ENCODE data around the gene LAMC2. TPM values are rescaled to one million over a fixed set of nuclear protein-coding genes. Genes with fewer than 3 reads are reported as not detected.

LAMC2 gene
- total RNA-seq (ENCODE audit: low replicate concordance), result 0.36 and 0.46 TPM in 2 replicates

- peak within 1 kb of the TSS; percentile 59 for H3K4me3 ChIP-seq
- no peaks in the 10 kb centered on the region for H3K36me3 ChIP-seq
- H3K27me3 ChIP-seq, result peaks cover 42% of the 10 kb centered on the region
- H3F3A ChIP-seq (ENCODE audit: low read depth), result no peaks in the 10 kb centered on the region
- Mint-ChIP-seq H3K36me3 (no peaks in the 10 kb centered on the region), H3K4me3 (peak within 1 kb of the TSS; percentile 80), H3K9me3 (no peaks in the 10 kb centered on the region), H3K4me1 (peaks cover 7% of the 10 kb centered on the region), H3K27me3 (ENCODE audit: insufficient read depth, low read depth) (peaks cover 7% of the 10 kb centered on the region), H3K27ac (no peak within 1 kb of the TSS)
- no peaks in the 10 kb centered on the region for H3K79me2 ChIP-seq (ENCODE audit: low read depth)
- H3K27ac ChIP-seq, result no peak within 1 kb of the TSS
- no peak within 1 kb of the TSS for H3K9ac ChIP-seq
- peak within 1 kb of the TSS; percentile 99 for H2AFZ ChIP-seq (replicated peaks)
- no peaks in the 10 kb centered on the region for H4K20me1 ChIP-seq (ENCODE audit: low read depth)
- DNase-seq (ENCODE audit: low spot score), result peak; percentile 75
- H3K9me3 ChIP-seq (ENCODE audit: low read depth), result no peaks in the 10 kb centered on the region
- H3K4me2 ChIP-seq, result peak within 1 kb of the TSS; percentile 82
- H3K4me1 ChIP-seq, result no peaks in the 10 kb centered on the region
- TF ChIP-seq EZH2phosphoT487 (IDR thresholded peaks at IDR 0.05) (no peak), CTCF (IDR thresholded peaks at IDR 0.05) (peak; percentile 38), EZH2 (IDR thresholded peaks at IDR 0.05) (no peak)
Observed at GRCh38 chr1:183185941-183186490, at the start of gene LAMC2. TSS of gene LAMC2 (plus strand) at chr1:183186264. CDS start at chr1:183186353, 89 bp downstream.

- Histone ChIP-seq H3K9ac (no peak overlapping the region), H3K79me2 (ENCODE audit: low read depth) (no peaks in the 10 kb centered on the region), H3K36me3 (peaks cover 8% of the 10 kb centered on the region), H3K27me3 (no peaks in the 10 kb centered on the region), H4K20me1 (ENCODE audit: low read depth) (no peaks in the 10 kb centered on the region), H2AFZ (replicated peaks) (no peak overlapping the region), H3K27ac (no peak overlapping the region), H3K4me2 (no peak overlapping the region), H3F3A (ENCODE audit: low read depth) (no peaks in the 10 kb centered on the region), H3K4me3 (no peak overlapping the region), H3K9me3 (ENCODE audit: low read depth) (no peaks in the 10 kb centered on the region), H3K4me1 (no peaks in the 10 kb centered on the region)
- Mint-ChIP-seq H3K27me3 (ENCODE audit: insufficient read depth, low read depth) (peaks cover 2% of the 10 kb centered on the region), H3K4me1 (peaks cover 3% of the 10 kb centered on the region), H3K9me3 (no peaks in the 10 kb centered on the region), H3K27ac (no peak overlapping the region), H3K4me3 (no peak overlapping the region), H3K36me3 (peaks cover 57% of the 10 kb centered on the region)
- no peak for DNase-seq (ENCODE audit: low spot score)
- no peak for TF ChIP-seq EZH2 (IDR thresholded peaks at IDR 0.05)
- no peak for TF ChIP-seq CTCF (IDR thresholded peaks at IDR 0.05)
- no peak for TF ChIP-seq EZH2phosphoT487 (IDR thresholded peaks at IDR 0.05)
Observed at GRCh38 chr1:183137782-183138181, 48.3 kb upstream of the LAMC2 start.

DNA sequence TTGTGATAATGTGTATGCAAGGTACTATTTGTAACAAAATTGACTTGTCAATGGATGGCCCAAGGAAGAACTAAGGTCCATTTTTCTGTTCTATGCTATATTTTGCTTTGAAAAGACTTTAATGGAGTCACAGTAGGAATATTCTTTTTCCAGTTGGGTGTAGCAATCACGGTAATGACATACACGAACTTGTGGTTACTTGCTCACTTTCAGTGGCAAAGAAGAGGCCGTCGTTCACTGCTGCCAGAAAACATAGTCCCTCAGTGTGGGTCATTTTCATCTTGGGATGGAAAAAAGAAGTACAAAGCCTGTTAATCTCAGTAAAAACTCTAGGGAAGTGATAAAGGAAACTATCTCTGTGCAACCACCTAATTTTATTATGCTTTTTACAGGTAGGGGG, 47.8 kb upstream of the LAMC2 start:
- Mint-ChIP-seq H3K27ac (no peak overlapping the region), H3K36me3 (peaks cover 56% of the 10 kb centered on the region), H3K9me3 (no peaks in the 10 kb centered on the region), H3K27me3 (ENCODE audit: insufficient read depth, low read depth) (peaks cover 2% of the 10 kb centered on the region), H3K4me1 (peaks cover 3% of the 10 kb centered on the region), H3K4me3 (no peak overlapping the region)
- H3K27me3 ChIP-seq, result no peaks in the 10 kb centered on the region
- H4K20me1 ChIP-seq (ENCODE audit: low read depth), result no peaks in the 10 kb centered on the region
- H2AFZ ChIP-seq (replicated peaks), result no peak overlapping the region
- no peak for DNase-seq (ENCODE audit: low spot score)
- H3K4me3 ChIP-seq, result no peak overlapping the region
- no peak overlapping the region for H3K9ac ChIP-seq
- H3K4me1 ChIP-seq, result no peaks in the 10 kb centered on the region
- no peak overlapping the region for H3K27ac ChIP-seq
- H3K9me3 ChIP-seq (ENCODE audit: low read depth), result no peaks in the 10 kb centered on the region
- H3K36me3 ChIP-seq, result peaks cover 8% of the 10 kb centered on the region
- no peak for TF ChIP-seq EZH2phosphoT487 (IDR thresholded peaks at IDR 0.05)
- TF ChIP-seq CTCF (IDR thresholded peaks at IDR 0.05), result no peak
- TF ChIP-seq EZH2 (IDR thresholded peaks at IDR 0.05), result no peak
- H3K79me2 ChIP-seq (ENCODE audit: low read depth), result no peaks in the 10 kb centered on the region
- no peak overlapping the region for H3K4me2 ChIP-seq
- H3F3A ChIP-seq (ENCODE audit: low read depth), result no peaks in the 10 kb centered on the region

Measured in neural progenitor cell (in vitro differentiated cells).